GM12892 (cell line): ENCODE data around the gene IMMP2L.
"Not testable (repeated sequence)": the region's sequence is repeated elsewhere in the genome, so short reads cannot be mapped to it uniquely, and the experiment has no call there.

Experiments used
- POLR2A ChIP-seq: IDR thresholded peaks from 2 replicates; pipeline ENCODE4 v1.6.1; 2011; ENCODE audit warnings: low read depth, low read length, control low read depth
- POLR2AphosphoS5 ChIP-seq: IDR thresholded peaks from 2 replicates; pipeline ENCODE4 v1.6.1; 2011; ENCODE audit warnings: low read depth, low read length, control low read depth
- TAF1 ChIP-seq: IDR thresholded peaks from 2 replicates; pipeline ENCODE4 v1.6.1; 2011; ENCODE audit warnings: low read depth, mild to moderate bottlenecking, control low read depth, low read length, borderline replicate concordance

DNA sequence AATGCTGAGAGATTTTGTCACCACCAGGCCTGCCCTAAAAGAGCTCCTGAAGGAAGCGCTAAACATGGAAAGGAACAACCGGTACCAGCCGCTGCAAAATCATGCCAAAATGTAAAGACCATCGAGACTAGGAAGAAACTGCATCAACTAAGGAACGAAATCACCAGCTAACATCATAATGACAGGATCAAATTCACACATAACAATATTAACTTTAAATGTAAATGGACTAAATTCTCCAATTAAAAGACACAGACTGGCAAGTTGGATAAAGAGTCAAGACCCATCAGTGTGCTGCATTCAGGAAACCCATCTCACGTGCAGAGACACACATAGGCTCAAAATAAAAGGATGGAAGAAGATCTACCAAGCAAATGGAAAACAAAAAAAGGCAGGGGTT, 114.8 kb downstream of the IMMP2L start:
- not testable (repeated sequence) for TF ChIP-seq POLR2A, TAF1, POLR2AphosphoS5
